ENCODE measurements around the gene KIAA0232.
"Not testable (repeated sequence)": the region's sequence is repeated elsewhere in the genome, so short reads cannot be mapped to it uniquely, and the experiment has no call there.

Gene KIAA0232

GRCh38 chr4:6788123-6788522 lies 5.6 kb downstream of the KIAA0232 start:
- DNase-seq (ENCODE audit: low read depth), result no peak
- TF ChIP-seq, protein P1, sequence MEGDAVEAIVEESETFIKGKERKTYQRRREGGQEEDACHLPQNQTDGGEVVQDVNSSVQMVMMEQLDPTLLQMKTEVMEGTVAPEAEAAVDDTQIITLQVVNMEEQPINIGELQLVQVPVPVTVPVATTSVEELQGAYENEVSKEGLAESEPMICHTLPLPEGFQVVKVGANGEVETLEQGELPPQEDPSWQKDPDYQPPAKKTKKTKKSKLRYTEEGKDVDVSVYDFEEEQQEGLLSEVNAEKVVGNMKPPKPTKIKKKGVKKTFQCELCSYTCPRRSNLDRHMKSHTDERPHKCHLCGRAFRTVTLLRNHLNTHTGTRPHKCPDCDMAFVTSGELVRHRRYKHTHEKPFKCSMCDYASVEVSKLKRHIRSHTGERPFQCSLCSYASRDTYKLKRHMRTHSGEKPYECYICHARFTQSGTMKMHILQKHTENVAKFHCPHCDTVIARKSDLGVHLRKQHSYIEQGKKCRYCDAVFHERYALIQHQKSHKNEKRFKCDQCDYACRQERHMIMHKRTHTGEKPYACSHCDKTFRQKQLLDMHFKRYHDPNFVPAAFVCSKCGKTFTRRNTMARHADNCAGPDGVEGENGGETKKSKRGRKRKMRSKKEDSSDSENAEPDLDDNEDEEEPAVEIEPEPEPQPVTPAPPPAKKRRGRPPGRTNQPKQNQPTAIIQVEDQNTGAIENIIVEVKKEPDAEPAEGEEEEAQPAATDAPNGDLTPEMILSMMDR (IDR thresholded peaks at IDR 0.05; ENCODE audit: low read depth, low read length, missing control alignments), result no peak
- in situ Hi-C loops (cut with HindIII; ENCODE audit: low sequenced_read_pairs), result no loop called here
- no peak overlapping the region for H3K4me3 ChIP-seq (ENCODE audit: low read depth, low read length)

DNA sequence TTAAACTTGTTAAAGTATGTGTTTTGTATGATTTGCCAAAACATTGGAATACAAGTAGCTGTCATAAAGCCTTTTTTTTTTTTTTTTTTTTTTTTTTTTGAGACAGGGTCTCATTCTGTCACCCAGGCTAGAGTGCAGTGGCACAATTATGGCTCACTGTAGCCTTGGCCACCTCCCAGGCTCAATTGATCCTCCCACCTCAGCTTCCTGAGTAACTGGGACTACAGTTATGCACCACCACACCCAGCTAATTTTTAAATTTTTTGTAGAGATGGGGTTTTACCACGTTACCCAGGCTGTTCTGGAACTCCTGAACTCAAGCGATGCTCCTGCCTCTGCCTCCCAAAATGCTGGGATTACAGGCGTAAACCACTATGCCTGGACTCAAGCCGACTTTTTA lies 8.7 kb downstream of the KIAA0232 start:
- DNase-seq (ENCODE audit: low read depth); H3K4me3 ChIP-seq (ENCODE audit: low read depth, low read length); in situ Hi-C loops (cut with HindIII; ENCODE audit: low sequenced_read_pairs): not testable (repeated sequence)

- in situ Hi-C loops (cut with HindIII; ENCODE audit: low sequenced_read_pairs); DNase-seq (ENCODE audit: low read depth); H3K4me3 ChIP-seq (ENCODE audit: low read depth, low read length): not testable (repeated sequence)
These were observed 9.3 kb downstream of the KIAA0232 start for GRCh38 chr4:6791796-6792195.

DNA sequence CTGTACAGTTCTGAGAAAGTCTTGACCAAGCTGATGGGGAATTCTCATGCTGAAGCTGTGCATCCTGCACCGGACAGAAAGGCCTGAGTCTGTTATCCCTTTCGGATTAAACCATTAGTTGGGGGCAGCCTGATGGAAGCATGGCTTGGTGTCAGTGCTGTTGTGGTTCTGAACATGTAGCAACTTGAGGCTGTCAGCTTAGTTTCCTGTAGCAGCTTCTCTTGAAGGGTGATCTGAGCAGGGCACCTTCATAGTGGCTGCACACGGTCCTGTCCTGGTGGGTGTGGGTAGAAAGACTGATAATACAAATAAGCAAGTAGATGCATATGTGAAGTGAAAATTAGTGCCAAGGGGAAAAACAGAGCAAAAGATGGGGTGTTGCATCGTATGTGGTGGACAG lies 11.7 kb downstream of the KIAA0232 start:
- TF ChIP-seq, protein P1 (IDR thresholded peaks at IDR 0.05; ENCODE audit: low read depth, low read length, missing control alignments), result no peak
- no peak for DNase-seq (ENCODE audit: low read depth)
- no peak overlapping the region for H3K4me3 ChIP-seq (ENCODE audit: low read depth, low read length)
- in situ Hi-C loops (cut with HindIII; ENCODE audit: low sequenced_read_pairs), result no loop called here

DNA sequence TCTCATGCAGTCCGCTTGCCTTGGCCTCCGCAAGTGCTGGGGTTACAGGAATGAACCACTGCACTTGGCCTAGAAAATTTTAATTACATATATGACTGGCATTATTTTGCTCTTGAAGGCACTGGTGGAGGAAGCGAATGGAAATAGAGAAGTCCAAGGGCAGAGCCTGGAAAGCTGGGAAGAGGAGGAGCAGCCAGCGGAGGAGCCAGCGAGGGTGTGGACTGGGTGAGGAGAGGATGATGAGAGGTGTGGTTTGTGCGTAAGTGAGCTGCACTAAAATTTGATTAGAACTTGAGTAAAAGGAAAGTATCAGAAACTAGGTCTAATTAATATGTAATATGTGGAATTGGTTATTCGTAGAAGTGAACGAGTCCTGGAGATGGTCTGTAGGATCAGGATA lies 13.3 kb downstream of the KIAA0232 start:
- no peak overlapping the region for H3K4me3 ChIP-seq (ENCODE audit: low read depth, low read length)
- in situ Hi-C loops (cut with HindIII; ENCODE audit: low sequenced_read_pairs), result no loop called here
- TF ChIP-seq, protein P1 (IDR thresholded peaks at IDR 0.05; ENCODE audit: low read depth, low read length, missing control alignments), result no peak
- no peak for DNase-seq (ENCODE audit: low read depth)

- H3K4me3 ChIP-seq (ENCODE audit: low read depth, low read length); DNase-seq (ENCODE audit: low read depth); in situ Hi-C loops (cut with HindIII; ENCODE audit: low sequenced_read_pairs): not testable (repeated sequence)
These were observed 14.8 kb downstream of the KIAA0232 start for GRCh38 chr4:6797368-6797767.

- in situ Hi-C loops (cut with HindIII; ENCODE audit: low sequenced_read_pairs), result no loop called here
These were observed 16.6 kb downstream of the KIAA0232 start for GRCh38 chr4:6799091-6799490.

GRCh38 chr4:6802025-6802424 lies 19.5 kb downstream of the KIAA0232 start:
- in situ Hi-C loops (cut with HindIII; ENCODE audit: low sequenced_read_pairs), result no loop called here
- H3K4me3 ChIP-seq (ENCODE audit: low read depth, low read length), result no peak overlapping the region
- DNase-seq (ENCODE audit: low read depth), result no peak
- TF ChIP-seq, protein P1 (IDR thresholded peaks at IDR 0.05; ENCODE audit: low read depth, low read length, missing control alignments), result no peak

More at GRCh38 chr4:6799091-6799490, 16.6 kb downstream of the KIAA0232 start:
- DNase-seq (ENCODE audit: low read depth), result no peak
- TF ChIP-seq, protein P1 (IDR thresholded peaks at IDR 0.05; ENCODE audit: low read depth, low read length, missing control alignments), result no peak
- H3K4me3 ChIP-seq (ENCODE audit: low read depth, low read length), result no peak overlapping the region

Data from astrocyte of the cerebellum (primary cell).